GM13976 (cell line): ENCODE data around the gene KIN.

Experiments
- DNase-seq: peaks from one replicate; pipeline ENCODE4 v3.0.0; 2012; ENCODE audit warnings: low spot score
- CTCF ChIP-seq: IDR thresholded peaks from 2 replicates; pipeline ENCODE4 v1.5.1; 2012; ENCODE audit warnings: borderline replicate concordance, mild to moderate bottlenecking; ENCODE audit not compliant: insufficient read depth; ENCODE audit errors: extremely low read depth, missing control alignments, control extremely low read depth
- in situ Hi-C: fragments of 300-500 bp; cut with MboI; formaldehyde crosslinking; loops from one replicate; pipeline ENCODE4 v1.12.0; 2022; ENCODE audit warnings: low sequenced_read_pairs, mixed read lengths, inconsistent platforms; ENCODE audit not compliant: unreplicated experiment

The KIN gene

DNA sequence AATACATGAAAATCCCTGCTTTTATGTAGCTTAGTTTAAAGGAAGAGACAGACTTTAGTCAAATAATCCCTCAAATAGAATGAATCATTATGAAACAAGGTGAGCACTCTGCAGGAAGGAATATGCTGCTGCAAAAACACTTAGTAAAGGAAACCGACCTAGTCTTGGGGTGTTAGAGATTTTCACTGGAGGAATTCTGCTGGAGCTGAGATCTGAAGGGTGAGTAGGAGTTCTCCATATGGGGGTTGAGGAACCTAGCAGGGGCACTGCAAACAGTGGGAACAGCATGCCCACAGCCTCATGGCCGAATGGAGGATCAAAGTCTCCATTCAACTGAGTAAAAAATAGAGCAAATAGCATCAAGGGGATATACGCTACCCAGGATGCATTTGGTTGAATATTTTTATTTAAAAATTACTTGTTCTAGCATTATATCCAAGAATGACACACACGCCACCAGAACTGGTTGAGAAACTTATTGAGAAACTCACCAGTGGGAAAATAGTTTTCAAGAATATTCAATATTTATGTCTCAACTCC lies 81.2 kb downstream of the KIN start:
- TF ChIP-seq CTCF, result no peak
- in situ Hi-C loops, result no loop called here
- no peak for DNase-seq

- in situ Hi-C loops, result no loop called here
- TF ChIP-seq CTCF, result no peak
- DNase-seq, result no peak
These were observed 82.5 kb downstream of the KIN start for GRCh38 chr10:7705341-7705740.

DNA sequence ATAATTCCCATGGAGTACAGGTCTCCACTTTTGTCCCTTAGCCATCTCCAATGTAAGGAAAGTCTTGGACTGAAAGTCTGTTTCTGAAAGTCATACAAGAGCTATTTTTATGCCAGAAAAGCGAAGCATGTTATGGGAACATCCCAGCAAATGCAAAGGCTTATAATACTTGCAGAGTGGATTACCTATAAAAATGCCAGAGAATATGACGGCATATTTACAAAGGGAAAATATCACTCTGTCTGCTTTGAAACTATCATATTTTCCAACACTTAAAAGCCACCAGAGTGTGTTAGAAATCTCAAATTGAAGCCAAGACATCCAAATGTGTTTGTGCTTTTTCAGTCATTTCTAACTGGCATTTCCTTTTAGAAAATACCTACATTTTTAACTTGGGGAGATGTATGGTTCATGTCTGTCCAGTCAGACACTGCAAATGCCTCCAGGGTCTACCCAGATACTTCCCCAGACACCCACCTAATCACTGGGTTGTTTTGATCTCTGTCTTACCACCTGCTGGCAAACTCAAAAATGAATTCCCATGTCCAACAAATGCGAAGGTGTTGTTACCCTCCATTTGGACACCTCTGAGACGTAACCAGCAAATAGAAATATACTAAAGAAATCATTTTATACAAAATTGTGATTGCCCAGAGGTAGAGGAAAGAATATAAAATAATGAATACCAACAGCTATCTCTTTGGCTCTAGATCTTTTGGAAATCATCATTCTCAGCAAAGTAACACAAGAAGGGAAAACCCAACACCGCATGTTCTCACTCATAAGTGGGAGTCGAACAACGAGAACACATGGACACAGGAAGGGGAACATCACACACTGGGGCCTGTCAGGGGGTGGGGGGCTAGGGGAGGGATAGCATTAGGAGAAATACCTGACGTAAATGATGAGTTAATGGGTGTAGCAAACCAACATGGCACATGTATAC lies 83.4 kb downstream of the KIN start:
- no peak for TF ChIP-seq CTCF
- in situ Hi-C loops, result no loop called here
- DNase-seq, result no peak

DNA sequence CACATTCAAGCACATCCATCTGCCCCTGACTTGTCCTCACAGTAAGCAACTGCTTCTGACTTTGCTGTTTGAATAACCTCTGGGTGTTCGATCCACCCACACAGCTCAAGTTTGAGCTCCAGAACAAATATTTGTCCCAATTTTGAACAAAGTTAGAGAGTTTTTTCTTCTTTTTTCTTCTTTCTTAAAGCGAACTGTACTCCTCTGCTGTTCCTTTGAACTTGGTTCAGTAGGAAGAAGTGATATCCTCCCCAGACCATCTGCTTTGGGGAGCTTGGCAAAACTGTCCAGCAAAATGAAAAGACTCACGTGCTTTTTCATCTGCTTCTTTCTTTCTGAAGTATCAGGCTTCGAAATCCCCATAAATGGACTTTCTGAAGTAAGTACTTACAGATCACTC lies 84.7 kb downstream of the KIN start, which contains the start of gene ITIH2:
TSS of gene ITIH2 (plus strand) at position 177 of the 400 bp plus-strand sequence. CDS start at position 296, 119 bp downstream.
- no peak for DNase-seq
- in situ Hi-C loops, result no loop called here
- TF ChIP-seq CTCF, result no peak

DNA sequence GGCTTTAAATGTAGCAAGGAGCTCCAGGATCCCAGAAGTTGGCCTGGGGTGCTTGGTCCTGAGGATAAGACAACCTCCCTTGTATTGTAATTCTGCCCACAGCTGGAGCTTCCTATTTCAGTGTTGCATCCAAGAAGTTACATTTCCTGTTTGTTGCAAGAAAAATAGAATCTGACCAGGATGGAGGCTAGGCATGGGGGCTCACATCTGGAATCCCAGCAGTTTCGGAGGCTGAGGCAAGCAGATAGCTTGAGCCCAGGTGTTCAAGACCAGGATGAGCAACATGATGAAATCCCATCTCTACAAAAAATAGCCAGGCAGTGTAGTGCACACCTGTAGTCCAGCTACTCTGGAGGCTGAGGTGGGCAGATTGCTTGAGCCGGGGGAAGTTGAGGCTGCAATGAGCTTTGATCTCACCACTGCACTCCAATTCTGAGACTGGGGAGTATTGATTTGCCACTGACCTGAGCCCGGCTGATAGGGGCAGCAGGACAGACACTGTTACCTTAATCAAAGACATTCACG lies 85.4 kb downstream of the KIN start:
- in situ Hi-C loops, result no loop called here
- TF ChIP-seq CTCF, result no peak
- DNase-seq, result no peak

- in situ Hi-C loops, result no loop called here
- TF ChIP-seq CTCF, result no peak
- no peak for DNase-seq
These were observed 86.5 kb downstream of the KIN start for GRCh38 chr10:7701158-7701742.
